A673 (cell line): ENCODE results near the gene MEP1A. TPM values are rescaled to one million over a fixed set of nuclear protein-coding genes. Genes with fewer than 3 reads are reported as not detected.

Source experiments
- BruUV-seq: library from RNA; stranded (reverse); fragments of 400-500 nt; replicated peaks from 2 replicates; lab custom pipeline; 2021; lab: Mats Ljungman, UMichigan
- CTCF ChIA-PET: fragments of 300-600 bp; sonication (Branson Sonifier 250); formaldehyde crosslinking; loops from one replicate; lab custom pipeline; 2022; ENCODE audit warnings: antibody characterized with exemption; lab: Charles Lee
- POLR2A ChIA-PET: fragments of 300-600 bp; sonication (Branson Sonifier 250); formaldehyde crosslinking; loops from one replicate; lab custom pipeline; 2022; ENCODE audit warnings: antibody characterized with exemption; ENCODE audit not compliant: low non-redundant PET; lab: Charles Lee
- DNase-seq: peaks from one replicate; pipeline ENCODE4 v3.0.0-alpha.2; 2015; ENCODE audit warnings: low spot score
- H3K27ac ChIP-seq: fragments of 200-600 bp; sonication (generic); 2 replicates; pipeline ENCODE4 v1.5.1; 2016; ENCODE audit warnings: mixed run types, low read depth, mild to moderate bottlenecking, mixed read lengths, antibody characterized with exemption, low read length; ENCODE audit not compliant: poor library complexity, severe bottlenecking
- H3K27me3 ChIP-seq: fragments of 200-600 bp; sonication (generic); replicated peaks from 2 replicates; pipeline ENCODE4 v1.6.1; 2017; ENCODE audit warnings: mixed run types, low read depth, mild to moderate bottlenecking, mixed read lengths, antibody characterized with exemption, low read length; ENCODE audit not compliant: insufficient read depth, poor library complexity
- H3K36me3 ChIP-seq: fragments of 200-600 bp; sonication (generic); 2 replicates; pipeline ENCODE4 v1.6.1; 2016; ENCODE audit warnings: mixed run types, mild to moderate bottlenecking, mixed read lengths, antibody characterized with exemption, low read length; ENCODE audit not compliant: insufficient read depth, poor library complexity, severe bottlenecking
- H3K4me1 ChIP-seq: fragments of 200-600 bp; sonication (generic); 2 replicates; pipeline ENCODE4 v1.6.1; 2017; ENCODE audit warnings: mixed run types, mild to moderate bottlenecking, mixed read lengths, antibody characterized with exemption, low read length; ENCODE audit not compliant: insufficient read depth, poor library complexity, severe bottlenecking
- H3K4me3 ChIP-seq: fragments of 200-600 bp; sonication (generic); 2 replicates; pipeline ENCODE4 v1.5.1; 2016; ENCODE audit warnings: low read depth, mixed run types, mild to moderate bottlenecking, mixed read lengths, low read length; ENCODE audit not compliant: poor library complexity, severe bottlenecking
- H3K9me3 ChIP-seq: fragments of 200-600 bp; sonication (generic); 2 replicates; pipeline ENCODE4 v1.6.1; 2016; ENCODE audit warnings: mixed run types, low read depth, mild to moderate bottlenecking, mixed read lengths, antibody characterized with exemption, low read length; ENCODE audit not compliant: poor library complexity, severe bottlenecking
- CTCF ChIP-seq: fragments of 300-800, 200-600 bp; sonication (generic); conservative IDR thresholded peaks from 2 replicates; pipeline ENCODE4 v1.5.1; 2017; ENCODE audit warnings: low read depth, mild to moderate bottlenecking, antibody characterized with exemption, low read length, moderate library complexity, mixed read lengths
- EZH2 ChIP-seq: fragments of 200-600 bp; sonication (generic); IDR thresholded peaks from 2 replicates; pipeline ENCODE4 v1.6.1; 2017; ENCODE audit warnings: borderline replicate concordance, low read depth, mild to moderate bottlenecking, mixed read lengths, antibody characterized with exemption, low read length; ENCODE audit not compliant: poor library complexity, severe bottlenecking
- intact Hi-C: fragments of 100-400 bp; cut with micrococcal nuclease; formaldehyde crosslinking; loops from one replicate; pipeline ENCODE4 v1.10.0; 2022; ENCODE audit not compliant: unreplicated experiment
- total RNA-seq: library from RNA; stranded (reverse); gene quantifications from 2 replicates; pipeline ENCODE4 v1.2.3, GENCODE V29; 2021

MEP1A gene
- total RNA-seq, 1 experiment from 2014 or later, result not detected

GRCh38 chr6:46756469-46757213 is 36.5 kb upstream of the MEP1A start:
- intact Hi-C loops, result no loop called here
- ChIA-PET CTCF (no interaction called here), POLR2A (no interaction called here)

GRCh38 chr6:46757214-46757596 is 36.0 kb upstream of the MEP1A start:
- Histone ChIP-seq H3K4me3 (no peak overlapping the region), H3K27ac (no peak overlapping the region), H3K4me1 (no peaks in the 10 kb centered on the region), H3K36me3 (no peaks in the 10 kb centered on the region), H3K27me3 (peaks cover 20% of the 10 kb centered on the region), H3K9me3 (no peaks in the 10 kb centered on the region)
- DNase-seq, result no peak
- no TSS peak for BruUV-seq
- TF ChIP-seq CTCF (no peak), EZH2 (no peak)
- POLR2A ChIA-PET, result no interaction called here
- CTCF ChIA-PET, result no interaction called here
- intact Hi-C loops, result no loop called here

More at GRCh38 chr6:46756469-46757213, 36.5 kb upstream of the MEP1A start:
- Histone ChIP-seq H3K4me1 (no peaks in the 10 kb centered on the region), H3K4me3 (no peak overlapping the region), H3K27me3 (peaks cover 20% of the 10 kb centered on the region), H3K9me3 (no peaks in the 10 kb centered on the region), H3K27ac (no peak overlapping the region), H3K36me3 (no peaks in the 10 kb centered on the region)
- no peak for DNase-seq
- BruUV-seq, result no TSS peak
- no peak for TF ChIP-seq EZH2
- no peak for TF ChIP-seq CTCF

GRCh38 chr6:46758960-46759753 is 34.0 kb upstream of the MEP1A start:
- no TSS peak for BruUV-seq
- Histone ChIP-seq H3K9me3 (no peaks in the 10 kb centered on the region), H3K4me1 (no peaks in the 10 kb centered on the region), H3K36me3 (no peaks in the 10 kb centered on the region), H3K27me3 (peaks cover 10% of the 10 kb centered on the region), H3K27ac (no peak overlapping the region), H3K4me3 (no peak overlapping the region)
- POLR2A ChIA-PET, result no interaction called here
- intact Hi-C loops, result no loop called here
- no peak for DNase-seq
- no peak for TF ChIP-seq CTCF
- TF ChIP-seq EZH2, result no peak
- CTCF ChIA-PET, result no interaction called here
